KMS-11 (cell line): ENCODE data around the gene PMPCA.

ENCODE experiments used
- H2AFZ ChIP-seq: fragments of 200-600 bp; sonication (generic); 2 replicates; pipeline ENCODE4 v1.6.1; 2016; ENCODE audit warnings: antibody characterized with exemption, mixed run types, low read depth
- H3K27ac ChIP-seq: fragments of 200-600 bp; sonication (generic); 2 replicates; pipeline ENCODE4 v1.6.1; 2016; ENCODE audit warnings: mild to moderate bottlenecking, mixed run types
- H3K27me3 ChIP-seq: fragments of 200-600 bp; sonication (generic); 2 replicates; pipeline ENCODE4 v1.6.1; 2017; ENCODE audit warnings: mild to moderate bottlenecking, low read depth, mixed run types, moderate library complexity; ENCODE audit not compliant: insufficient read depth
- H3K36me3 ChIP-seq: fragments of 200-600 bp; sonication (generic); 2 replicates; pipeline ENCODE4 v1.6.1; 2017; ENCODE audit warnings: mild to moderate bottlenecking, mixed run types; ENCODE audit not compliant: insufficient read depth
- H3K4me1 ChIP-seq: fragments of 200-600 bp; sonication (generic); 2 replicates; pipeline ENCODE4 v1.6.1; 2016; ENCODE audit warnings: mild to moderate bottlenecking, low read depth, mixed run types; ENCODE audit not compliant: poor library complexity, severe bottlenecking
- H3K4me2 ChIP-seq: fragments of 200-600 bp; sonication (generic); 2 replicates; pipeline ENCODE4 v1.7.0; 2016; ENCODE audit warnings: mild to moderate bottlenecking, mixed run types
- H3K4me3 ChIP-seq: fragments of 200-600 bp; sonication (generic); IDR thresholded peaks from 2 replicates; pipeline ENCODE4 v1.6.1; 2017; ENCODE audit warnings: low read depth, low read length, mixed read lengths; ENCODE audit not compliant: insufficient read depth
- H3K79me2 ChIP-seq: fragments of 200-600 bp; sonication (generic); 2 replicates; pipeline ENCODE4 v1.6.1; 2016; ENCODE audit warnings: low read depth, mixed run types; ENCODE audit not compliant: insufficient read depth
- H3K9ac ChIP-seq: fragments of 200-600 bp; sonication (generic); 2 replicates; pipeline ENCODE4 v1.6.1; 2016; ENCODE audit warnings: mild to moderate bottlenecking, mixed run types
- H4K20me1 ChIP-seq: fragments of 200-600 bp; sonication (generic); 2 replicates; pipeline ENCODE4 v1.6.1; 2016; ENCODE audit warnings: mild to moderate bottlenecking, mixed run types; ENCODE audit not compliant: insufficient read depth
- CTCF ChIP-seq: fragments of 200-600 bp; sonication (generic); conservative IDR thresholded peaks from 2 replicates; pipeline ENCODE4 v1.6.1; 2017; ENCODE audit warnings: low read depth, mild to moderate bottlenecking, antibody characterized with exemption, low read length, moderate library complexity, mixed read lengths

The PMPCA gene

GRCh38 chr9:136441191-136441680 lies 30.8 kb downstream of the PMPCA start:
- Histone ChIP-seq H2AFZ (no peak overlapping the region), H3K9ac (no peak overlapping the region), H3K4me3 (no peak overlapping the region), H3K4me2 (no peak overlapping the region), H3K4me1 (peaks cover 20% of the 10 kb centered on the region), H3K79me2 (peaks cover 26% of the 10 kb centered on the region), H3K36me3 (no peaks in the 10 kb centered on the region), H3K27me3 (no peaks in the 10 kb centered on the region), H4K20me1 (no peaks in the 10 kb centered on the region), H3K27ac (no peak overlapping the region)
- TF ChIP-seq CTCF: no peak

- H3K36me3 ChIP-seq: no peaks in the 10 kb centered on the region; the same call in 1 of the 2 replicates
- no peak overlapping the region for H3K9ac ChIP-seq
- no peak overlapping the region for H3K27ac ChIP-seq
- no peaks in the 10 kb centered on the region for H3K27me3 ChIP-seq
- peaks cover 20% of the 10 kb centered on the region for H3K79me2 ChIP-seq
- H4K20me1 ChIP-seq: no peaks in the 10 kb centered on the region
- no peak for TF ChIP-seq CTCF
- H2AFZ ChIP-seq: no peak overlapping the region
- no peak overlapping the region for H3K4me3 ChIP-seq
- peaks cover 20% of the 10 kb centered on the region for H3K4me1 ChIP-seq
- no peak overlapping the region for H3K4me2 ChIP-seq
Measured at GRCh38 chr9:136441681-136442245, 31.3 kb downstream of the PMPCA start.

- no peak overlapping the region for H3K9ac ChIP-seq
- no peak for TF ChIP-seq CTCF
- no peaks in the 10 kb centered on the region for H4K20me1 ChIP-seq
- H3K27ac ChIP-seq: no peak overlapping the region
- no peak overlapping the region for H3K4me3 ChIP-seq
- no peak overlapping the region for H3K4me2 ChIP-seq
- peaks cover 18% of the 10 kb centered on the region for H3K4me1 ChIP-seq
- H3K27me3 ChIP-seq: no peaks in the 10 kb centered on the region
- no peak overlapping the region for H2AFZ ChIP-seq
- no peaks in the 10 kb centered on the region; the same call in 1 of the 2 replicates for H3K36me3 ChIP-seq
- peaks cover 15% of the 10 kb centered on the region for H3K79me2 ChIP-seq
Measured at GRCh38 chr9:136442265-136442664, 31.8 kb downstream of the PMPCA start.

- no peak for TF ChIP-seq CTCF
- Histone ChIP-seq H3K27me3 (no peaks in the 10 kb centered on the region), H3K4me2 (no peak overlapping the region), H2AFZ (no peak overlapping the region), H3K9ac (no peak overlapping the region), H3K79me2 (peaks cover 7% of the 10 kb centered on the region), H4K20me1 (no peaks in the 10 kb centered on the region), H3K4me3 (no peak overlapping the region), H3K4me1 (peaks cover 10% of the 10 kb centered on the region), H3K27ac (no peak overlapping the region), H3K36me3 (peaks cover 3% of the 10 kb centered on the region; the same call in 1 of the 2 replicates)
Measured at GRCh38 chr9:136443087-136443486, 32.6 kb downstream of the PMPCA start.
